CD4-positive, alpha-beta T cell treated with Interleukin-17A for 1 hour (primary cell): ENCODE data around the gene MAPKAP1.
"Not testable (repeated sequence)": the region's sequence is repeated elsewhere in the genome, so short reads cannot be mapped to it uniquely, and the experiment has no call there.

Experiments used
- DNase-seq: peaks from one replicate; pipeline ENCODE4 v3.0.0-alpha.2; 2020

MAPKAP1 gene

GRCh38 chr9:125404733-125405132 is 302.3 kb downstream of the MAPKAP1 start:
- no peak for DNase-seq

GRCh38 chr9:125400725-125401716 is 306.0 kb downstream of the MAPKAP1 start:
- no peak for DNase-seq

GRCh38 chr9:125400232-125400631 is 306.8 kb downstream of the MAPKAP1 start:
- DNase-seq = not testable (repeated sequence)

GRCh38 chr9:125399666-125400065 is 307.3 kb downstream of the MAPKAP1 start:
- DNase-seq = no peak

- DNase-seq = no peak
Measured at GRCh38 chr9:125399165-125399564, 307.8 kb downstream of the MAPKAP1 start.

GRCh38 chr9:125398243-125398642 is 308.8 kb downstream of the MAPKAP1 start:
- DNase-seq = no peak

- DNase-seq = no peak
Measured at GRCh38 chr9:125397736-125398135, 309.3 kb downstream of the MAPKAP1 start.

- DNase-seq = no peak
Measured at GRCh38 chr9:125396799-125397198, 310.2 kb downstream of the MAPKAP1 start.

- no peak for DNase-seq
Measured at GRCh38 chr9:125393426-125393825, 313.6 kb downstream of the MAPKAP1 start.

GRCh38 chr9:125391704-125392103 is 315.3 kb downstream of the MAPKAP1 start:
- no peak for DNase-seq

- no peak for DNase-seq
Measured at GRCh38 chr9:125388978-125389377, 318.0 kb downstream of the MAPKAP1 start.

- no peak for DNase-seq
Measured at GRCh38 chr9:125387861-125388524, 319.0 kb downstream of the MAPKAP1 start.
